ENCODE results near the gene ANO3.

DNA sequence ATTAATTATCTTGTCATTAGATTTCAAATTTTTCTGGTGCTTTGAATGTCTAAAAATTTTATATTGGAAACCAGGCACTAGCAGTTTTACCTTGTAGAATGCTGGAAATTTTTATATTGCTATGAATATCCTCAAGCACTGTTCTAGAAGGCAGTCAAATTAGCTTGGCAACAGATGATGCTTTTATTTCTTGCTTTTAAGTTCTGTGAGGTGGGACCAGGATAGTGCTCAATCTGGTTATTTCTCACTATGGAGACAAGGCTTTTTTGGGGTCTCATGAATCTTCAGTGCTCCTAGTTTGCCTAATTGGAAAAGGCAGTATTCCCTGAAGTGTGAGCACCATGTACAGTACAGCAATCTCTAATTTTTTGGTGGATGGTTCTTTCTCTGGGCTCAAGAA is 27.1 kb downstream of the ANO3 start:
- TF ChIP-seq CTCF (IDR thresholded peaks at IDR 0.05; ENCODE audit: insufficient read depth, low read length, poor library complexity, severe bottlenecking): no peak
- TF ChIP-seq EZH2phosphoT487 (conservative IDR thresholded peaks at IDR 0.05; ENCODE audit: low read length): no peak
